Neural cell (in vitro differentiated cells): Measurements from ENCODE around the gene NECTIN4. TPM values are rescaled to one million over a fixed set of nuclear protein-coding genes. Genes with fewer than 3 reads are reported as not detected.
A peak's percentile ranks its signal among the peaks of the same experiment; 100 is the strongest.

Experiments
- H2AFZ ChIP-seq: fragments of 200-600, 300-800 bp; sonication (generic), shearing (Covaris generic); 2 replicates; pipeline ENCODE4 v1.6.0; 2014; ENCODE audit warnings: low read depth, mild to moderate bottlenecking, antibody characterized with exemption, low read length, moderate library complexity
- H3F3A ChIP-seq: fragments of 200-600 bp; shearing (Covaris generic); 2 replicates; pipeline ENCODE4 v1.6.1; 2016; ENCODE audit warnings: mild to moderate bottlenecking, moderate library complexity, mixed read lengths, antibody characterized with exemption, low read length; ENCODE audit not compliant: insufficient read depth, poor library complexity, severe bottlenecking
- H3K27ac ChIP-seq: fragments of 200-600, 300-800 bp; sonication (generic), shearing (Covaris generic); 2 replicates; pipeline ENCODE4 v1.5.1; 2014; ENCODE audit warnings: mild to moderate bottlenecking, low read length, moderate library complexity
- H3K27me3 ChIP-seq: fragments of 300-800, 200-600 bp; sonication (generic), shearing (Covaris generic); 2 replicates; pipeline ENCODE4 v1.6.0; 2014; ENCODE audit warnings: mild to moderate bottlenecking, low read depth, low read length, moderate library complexity; ENCODE audit not compliant: insufficient read depth
- H3K36me3 ChIP-seq: fragments of 300-800, 200-600 bp; sonication (generic), shearing (Covaris generic); 2 replicates; pipeline ENCODE4 v1.5.1; 2014; ENCODE audit warnings: mild to moderate bottlenecking, antibody characterized with exemption, low read length, moderate library complexity; ENCODE audit not compliant: insufficient read depth
- H3K4me2 ChIP-seq: fragments of 300-800, 200-600 bp; sonication (generic), shearing (Covaris generic); 2 replicates; pipeline ENCODE4 v1.6.0; 2014; ENCODE audit warnings: mild to moderate bottlenecking, low read length
- H3K4me3 ChIP-seq: fragments of 300-800, 200-600 bp; sonication (generic), shearing (Covaris generic); 2 replicates; pipeline ENCODE4 v1.5.1; 2014; ENCODE audit warnings: mild to moderate bottlenecking, low read length, moderate library complexity
- H3K79me2 ChIP-seq: fragments of 200-600 bp; shearing (Covaris generic); replicated peaks from 2 replicates; pipeline ENCODE4 v1.6.0; 2014; ENCODE audit warnings: mild to moderate bottlenecking, low read length, moderate library complexity; ENCODE audit not compliant: insufficient read depth
- H3K9ac ChIP-seq: fragments of 300-800, 200-600 bp; sonication (generic), shearing (Covaris generic); 2 replicates; pipeline ENCODE4 v1.6.1; 2016; ENCODE audit warnings: mild to moderate bottlenecking, low read length, mixed read lengths
- H3K9me2 ChIP-seq: fragments of 200-600 bp; shearing (Covaris generic); 2 replicates; pipeline ENCODE4 v1.6.1; 2016; ENCODE audit warnings: mild to moderate bottlenecking, low read length, mixed read lengths; ENCODE audit not compliant: insufficient read depth
- H3K9me3 ChIP-seq: fragments of 200-600, 300-800 bp; sonication (generic), shearing (Covaris generic); 2 replicates; pipeline ENCODE4 v1.6.1; 2016; ENCODE audit warnings: mild to moderate bottlenecking, mixed run types, low read length, moderate library complexity, mixed read lengths
- H4K20me1 ChIP-seq: fragments of 200-600 bp; shearing (Covaris generic); 2 replicates; pipeline ENCODE4 v1.6.1; 2016; ENCODE audit warnings: mild to moderate bottlenecking, mixed run types; ENCODE audit not compliant: insufficient read depth
- CTCF ChIP-seq: fragments of 450-650 bp; IDR thresholded peaks from 2 replicates; pipeline ENCODE4 v1.5.1; 2014; ENCODE audit warnings: antibody characterized with exemption, mild to moderate bottlenecking, moderate library complexity; ENCODE audit not compliant: poor library complexity, severe bottlenecking
- EP300 ChIP-seq: fragments of 450-650 bp; conservative IDR thresholded peaks from 2 replicates; pipeline ENCODE4 v1.6.1; 2014; ENCODE audit warnings: antibody characterized with exemption, mild to moderate bottlenecking, moderate library complexity; ENCODE audit not compliant: poor library complexity, severe bottlenecking
- EZH2 ChIP-seq: fragments of 200-600, 300-800 bp; shearing (Covaris generic), sonication (generic); IDR thresholded peaks from 2 replicates; pipeline ENCODE4 v1.6.1; 2014; ENCODE audit warnings: antibody characterized with exemption, low read length, borderline replicate concordance, mild to moderate bottlenecking; ENCODE audit not compliant: insufficient read depth, poor library complexity, severe bottlenecking
- MXI1 ChIP-seq: fragments of 450-650 bp; conservative IDR thresholded peaks from 2 replicates; pipeline ENCODE4 v1.6.1; 2014; ENCODE audit warnings: antibody characterized with exemption, mild to moderate bottlenecking; ENCODE audit not compliant: poor library complexity, severe bottlenecking
- POLR2AphosphoS5 ChIP-seq: IDR thresholded peaks from 2 replicates; pipeline ENCODE4 v1.6.1; 2012
- RAD21 ChIP-seq: fragments of 450-650 bp; conservative IDR thresholded peaks from 2 replicates; pipeline ENCODE4 v1.6.1; 2014; ENCODE audit warnings: antibody characterized with exemption, mild to moderate bottlenecking, moderate library complexity
- REST ChIP-seq: IDR thresholded peaks from 2 replicates; pipeline ENCODE4 v1.6.1; 2012; ENCODE audit warnings: borderline replicate concordance
- SMC3 ChIP-seq: fragments of 450-650 bp; conservative IDR thresholded peaks from 2 replicates; pipeline ENCODE4 v1.6.1; 2014; ENCODE audit warnings: antibody characterized with exemption, mild to moderate bottlenecking, moderate library complexity; ENCODE audit not compliant: poor library complexity
- TAF1 ChIP-seq: IDR thresholded peaks from 2 replicates; pipeline ENCODE4 v1.6.1; 2012; ENCODE audit warnings: low read depth
- polyA plus RNA-seq: library from polyadenylated mRNA; depleted of rRNA; stranded (reverse); fragments of >200 nt; gene quantifications from 2 replicates; pipeline ENCODE4 v1.2.3, GENCODE V29; 2014

Gene NECTIN4
- polyA plus RNA-seq, 1 donor from 2014 or later: not detected

GRCh38 chr1:161121042-161121650 is 31.8 kb upstream of the NECTIN4 start:
- Histone ChIP-seq H3K4me2 (no peak overlapping the region), H3K9me3 (no peaks in the 10 kb centered on the region), H2AFZ (no peak overlapping the region), H3K79me2 (peaks cover 22% of the 10 kb centered on the region), H3F3A (no peaks in the 10 kb centered on the region), H4K20me1 (no peaks in the 10 kb centered on the region), H3K4me3 (no peak overlapping the region), H3K27me3 (no peaks in the 10 kb centered on the region), H3K9me2 (no peaks in the 10 kb centered on the region), H3K36me3 (no peaks in the 10 kb centered on the region), H3K9ac (no peak overlapping the region), H3K27ac (no peak overlapping the region)
- TF ChIP-seq MXI1 (no peak), EP300 (no peak), REST (no peak), POLR2AphosphoS5 (no peak), TAF1 (no peak), SMC3 (no peak), RAD21 (no peak), EZH2 (no peak), CTCF (no peak)

GRCh38 chr1:161119092-161119903 is 29.9 kb upstream of the NECTIN4 start:
- Histone ChIP-seq H3K9ac (peak overlapping the region; percentile 95), H3K36me3 (no peaks in the 10 kb centered on the region), H3F3A (no peaks in the 10 kb centered on the region), H2AFZ (no peak overlapping the region), H3K9me2 (no peaks in the 10 kb centered on the region), H3K9me3 (no peaks in the 10 kb centered on the region), H3K27ac (no peak overlapping the region), H3K4me3 (peak overlapping the region; percentile 99), H3K27me3 (no peaks in the 10 kb centered on the region), H4K20me1 (no peaks in the 10 kb centered on the region), H3K79me2 (peaks cover 34% of the 10 kb centered on the region), H3K4me2 (peak overlapping the region; percentile 69)
- no peak for TF ChIP-seq TAF1
- peak; percentile 13 for TF ChIP-seq RAD21
- TF ChIP-seq EP300: no peak
- TF ChIP-seq MXI1: no peak
- TF ChIP-seq REST: no peak
- no peak for TF ChIP-seq POLR2AphosphoS5
- peak; percentile 57 for TF ChIP-seq CTCF
- TF ChIP-seq SMC3: no peak
